Measurements from ENCODE around the gene BCL11B. TPM values are rescaled to one million over a fixed set of nuclear protein-coding genes. Genes with fewer than 3 reads are reported as not detected.

Gene BCL11B
- total and polyA plus RNA-seq, 10 of the 15 experiments (the other 5 are each of a cell fraction or from before 2014, with no cell fraction given) = 0.38 to 5.5 (median 1.3) TPM

- no peaks in the 10 kb centered on the region for H3K79me2 ChIP-seq (ENCODE audit: control insufficient read depth, insufficient read depth, low read length)
- no peak for FAIRE-seq
- TF ChIP-seq IKZF1 (conservative IDR thresholded peaks at IDR 0.05) (no peak), KDM1A (IDR thresholded peaks at IDR 0.05; ENCODE audit: borderline replicate concordance) (no peak), YY1 (IDR thresholded peaks at IDR 0.05; ENCODE audit: low read depth, low read length) (no peak), MLLT1 (IDR thresholded peaks at IDR 0.05) (no peak), WRNIP1 (IDR thresholded peaks at IDR 0.05; ENCODE audit: borderline replicate concordance, low read depth, low read length) (no peak), RAD21 (IDR thresholded peaks at IDR 0.05; ENCODE audit: insufficient read depth, low read depth, low read length) (no peak), ETV6 (conservative IDR thresholded peaks at IDR 0.05 in 1 of 2, IDR thresholded peaks at IDR 0.05 in 1 of 2; ENCODE audit: borderline replicate concordance in 1 of 2, low read depth in 1 of 2) (no peak), JUNB (IDR thresholded peaks at IDR 0.05) (no peak), KLF5 (IDR thresholded peaks at IDR 0.05; ENCODE audit: partially characterized antibody) (no peak), NBN (IDR thresholded peaks at IDR 0.05) (no peak), LARP7 (IDR thresholded peaks at IDR 0.05) (no peak)
- TF ChIP-seq, protein P1, sequence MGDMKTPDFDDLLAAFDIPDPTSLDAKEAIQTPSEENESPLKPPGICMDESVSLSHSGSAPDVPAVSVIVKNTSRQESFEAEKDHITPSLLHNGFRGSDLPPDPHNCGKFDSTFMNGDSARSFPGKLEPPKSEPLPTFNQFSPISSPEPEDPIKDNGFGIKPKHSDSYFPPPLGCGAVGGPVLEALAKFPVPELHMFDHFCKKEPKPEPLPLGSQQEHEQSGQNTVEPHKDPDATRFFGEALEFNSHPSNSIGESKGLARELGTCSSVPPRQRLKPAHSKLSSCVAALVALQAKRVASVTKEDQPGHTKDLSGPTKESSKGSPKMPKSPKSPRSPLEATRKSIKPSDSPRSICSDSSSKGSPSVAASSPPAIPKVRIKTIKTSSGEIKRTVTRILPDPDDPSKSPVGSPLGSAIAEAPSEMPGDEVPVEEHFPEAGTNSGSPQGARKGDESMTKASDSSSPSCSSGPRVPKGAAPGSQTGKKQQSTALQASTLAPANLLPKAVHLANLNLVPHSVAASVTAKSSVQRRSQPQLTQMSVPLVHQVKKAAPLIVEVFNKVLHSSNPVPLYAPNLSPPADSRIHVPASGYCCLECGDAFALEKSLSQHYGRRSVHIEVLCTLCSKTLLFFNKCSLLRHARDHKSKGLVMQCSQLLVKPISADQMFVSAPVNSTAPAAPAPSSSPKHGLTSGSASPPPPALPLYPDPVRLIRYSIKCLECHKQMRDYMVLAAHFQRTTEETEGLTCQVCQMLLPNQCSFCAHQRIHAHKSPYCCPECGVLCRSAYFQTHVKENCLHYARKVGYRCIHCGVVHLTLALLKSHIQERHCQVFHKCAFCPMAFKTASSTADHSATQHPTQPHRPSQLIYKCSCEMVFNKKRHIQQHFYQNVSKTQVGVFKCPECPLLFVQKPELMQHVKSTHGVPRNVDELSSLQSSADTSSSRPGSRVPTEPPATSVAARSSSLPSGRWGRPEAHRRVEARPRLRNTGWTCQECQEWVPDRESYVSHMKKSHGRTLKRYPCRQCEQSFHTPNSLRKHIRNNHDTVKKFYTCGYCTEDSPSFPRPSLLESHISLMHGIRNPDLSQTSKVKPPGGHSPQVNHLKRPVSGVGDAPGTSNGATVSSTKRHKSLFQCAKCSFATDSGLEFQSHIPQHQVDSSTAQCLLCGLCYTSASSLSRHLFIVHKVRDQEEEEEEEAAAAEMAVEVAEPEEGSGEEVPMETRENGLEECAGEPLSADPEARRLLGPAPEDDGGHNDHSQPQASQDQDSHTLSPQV (IDR thresholded peaks at IDR 0.05) = no peak
- whole genome bisulfite sequencing (ENCODE audit: insufficient coverage, insufficient replicate concordance, low lambda C conversion rate, missing lambda C conversion rate) = 40% methylated on average over 11 of the region's 11 CpGs
- BruUV-seq (replicated peaks) = no TSS peak
- no peaks in the 10 kb centered on the region for H4K20me1 ChIP-seq (ENCODE audit: control insufficient read depth, insufficient read depth)
- no peak overlapping the region for H3K4me3 ChIP-seq
- no peak overlapping the region for H3K27ac ChIP-seq (ENCODE audit: control insufficient read depth, insufficient read depth)
- no peaks in the 10 kb centered on the region for H3K36me3 ChIP-seq (ENCODE audit: control insufficient read depth in 2 of 2, insufficient read depth in 2 of 2, low read length in 1 of 2)
- H3K4me2 ChIP-seq (ENCODE audit: control insufficient read depth, insufficient read depth) = no peak overlapping the region
- intact Hi-C loops (cut with micrococcal nuclease; ENCODE audit: unreplicated experiment) = no loop called here
- no peak overlapping the region for H2AFZ ChIP-seq (ENCODE audit: control insufficient read depth, low read depth, low read length)
- CTCF ChIA-PET = interaction anchor here (1.1 to 1.3 kb wide), 2 partner anchors 45 to 173 kb away, joined by 3 to 4 read pairs; no protein-coding TSS in a partner anchor
- no peaks in the 10 kb centered on the region for H3K4me1 ChIP-seq (ENCODE audit: control insufficient read depth, insufficient read depth, low read length)
- RAD21 ChIA-PET (ENCODE audit: unreplicated experiment) = no interaction called here
- in situ Hi-C loops (cut with MboI) = no loop called here
- ATAC-seq = no peak
- peaks cover 0 to 3% of the 10 kb centered on the region in 2 experiments; a peak in 2 of 4 replicates for H3K27me3 ChIP-seq (replicated peaks in 1 of 2; ENCODE audit: control insufficient read depth in 2 of 2, insufficient read depth in 2 of 2, low read length in 1 of 2)
- no peak overlapping the region for H3K9ac ChIP-seq (ENCODE audit: control insufficient read depth, insufficient read depth, low read length)
- H3K9me3 ChIP-seq (replicated peaks; ENCODE audit: control insufficient read depth, insufficient read depth, low read length) = no peaks in the 10 kb centered on the region
- no peak for DNase-seq (ENCODE audit: low read depth, low spot score)
- POLR2A ChIA-PET = no interaction called here
- SMC1A ChIA-PET (ENCODE audit: uncharacterized antibody, unreplicated experiment) = interaction anchor here (2.2 kb wide), 1 partner anchor 10 kb away, joined by 6 read pairs; no protein-coding TSS in a partner anchor
These were observed 29.8 kb downstream of the BCL11B start for GRCh38 chr14:99242238-99242637.
